Non-pigmented ciliary epithelial cell (primary cell): ENCODE results near the gene IL2RG.

Source experiments
- DNase-seq: peaks from one replicate; pipeline ENCODE4 v3.0.0-alpha.2; 2010; ENCODE audit warnings: low read depth

The IL2RG gene

GRCh38 chrX:71068044-71068918 is 43.1 kb downstream of the IL2RG start, which contains the start of gene SNX12:
Gene SNX12 (minus strand): TSS chrX:71068334. CDS start chrX:71068306, 28 bp downstream.
- peak; percentile 69 for DNase-seq

GRCh38 chrX:71067712-71068043 is 43.7 kb downstream of the IL2RG start:
- no peak for DNase-seq

GRCh38 chrX:71067089-71067488 is 44.3 kb downstream of the IL2RG start:
- DNase-seq: no peak

- DNase-seq: no peak
These were observed 51.2 kb downstream of the IL2RG start for GRCh38 chrX:71060127-71060526.

- DNase-seq: no peak
These were observed 53.4 kb downstream of the IL2RG start for GRCh38 chrX:71057848-71058530.
